Measurements from ENCODE around the gene ANKRA2. TPM values are rescaled to one million over a fixed set of nuclear protein-coding genes. Genes with fewer than 3 reads are reported as not detected.
"Not testable (repeated sequence)": the region's sequence is repeated elsewhere in the genome, so short reads cannot be mapped to it uniquely, and the experiment has no call there.

The ANKRA2 gene
- total RNA-seq, 4 donors from 2014 or later: 25.7 to 57.8 (median 27.6) TPM

DNA sequence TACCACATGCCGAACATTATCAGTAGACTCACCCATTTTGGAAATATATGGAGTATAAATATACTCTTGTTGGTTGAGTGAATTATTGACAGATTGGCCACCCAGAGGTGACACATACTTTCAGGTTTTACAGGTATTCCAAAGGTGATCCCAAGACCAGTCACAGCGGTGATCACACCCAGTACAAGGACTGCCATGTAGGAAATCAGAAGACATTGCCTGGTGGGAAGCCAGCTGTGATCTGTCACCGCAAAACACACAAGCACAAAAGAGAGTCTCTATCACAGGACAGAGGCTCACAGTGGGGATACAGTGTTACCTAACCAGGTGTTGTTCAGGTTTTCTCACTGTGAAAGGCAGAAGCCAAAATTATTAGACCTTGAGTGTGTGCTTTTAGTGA, 51.4 kb downstream of the ANKRA2 start:
- no peak overlapping the region for H3K4me3 ChIP-seq
- peak in 1 of 3 donors; percentile 64 for DNase-seq
- no peaks in the 10 kb centered on the region for H3K9me3 ChIP-seq
- H3K4me1 ChIP-seq: peaks cover 0 to 12% (median 2%) of the 10 kb centered on the region in 4 donors
- TF ChIP-seq, protein P1, sequence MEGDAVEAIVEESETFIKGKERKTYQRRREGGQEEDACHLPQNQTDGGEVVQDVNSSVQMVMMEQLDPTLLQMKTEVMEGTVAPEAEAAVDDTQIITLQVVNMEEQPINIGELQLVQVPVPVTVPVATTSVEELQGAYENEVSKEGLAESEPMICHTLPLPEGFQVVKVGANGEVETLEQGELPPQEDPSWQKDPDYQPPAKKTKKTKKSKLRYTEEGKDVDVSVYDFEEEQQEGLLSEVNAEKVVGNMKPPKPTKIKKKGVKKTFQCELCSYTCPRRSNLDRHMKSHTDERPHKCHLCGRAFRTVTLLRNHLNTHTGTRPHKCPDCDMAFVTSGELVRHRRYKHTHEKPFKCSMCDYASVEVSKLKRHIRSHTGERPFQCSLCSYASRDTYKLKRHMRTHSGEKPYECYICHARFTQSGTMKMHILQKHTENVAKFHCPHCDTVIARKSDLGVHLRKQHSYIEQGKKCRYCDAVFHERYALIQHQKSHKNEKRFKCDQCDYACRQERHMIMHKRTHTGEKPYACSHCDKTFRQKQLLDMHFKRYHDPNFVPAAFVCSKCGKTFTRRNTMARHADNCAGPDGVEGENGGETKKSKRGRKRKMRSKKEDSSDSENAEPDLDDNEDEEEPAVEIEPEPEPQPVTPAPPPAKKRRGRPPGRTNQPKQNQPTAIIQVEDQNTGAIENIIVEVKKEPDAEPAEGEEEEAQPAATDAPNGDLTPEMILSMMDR (IDR thresholded peaks at IDR 0.05): no peak
- TF ChIP-seq POLR2A (IDR thresholded peaks at IDR 0.05): peak in 1 of 2 donors; percentile 29
- H3K36me3 ChIP-seq: no peaks in the 10 kb centered on the region
- peak overlapping the region in 2 of 4 donors; percentile 72 to 75 for H3K27ac ChIP-seq
- H3K27me3 ChIP-seq: no peaks in the 10 kb centered on the region

DNA sequence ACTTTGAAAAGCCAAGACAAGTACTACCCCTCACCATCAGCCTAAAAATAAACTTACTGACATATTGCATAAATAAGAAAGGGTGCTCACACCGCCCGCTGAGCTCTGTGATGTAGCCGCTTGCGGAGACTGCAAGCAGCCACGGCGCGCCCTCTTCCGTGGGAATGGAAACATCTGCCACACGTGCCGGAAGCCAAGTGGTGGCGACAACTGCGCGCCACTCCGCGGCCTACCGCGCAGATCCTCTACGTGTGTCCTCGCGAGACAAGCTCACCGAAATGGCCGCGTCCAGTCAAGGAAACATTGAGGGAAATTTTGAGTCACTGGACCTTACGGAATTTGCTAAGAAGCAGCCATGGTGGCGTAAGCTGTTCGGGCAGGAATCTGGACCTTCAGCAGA, 56.9 kb downstream of the ANKRA2 start:
- H3K4me1 ChIP-seq, H3K27me3 ChIP-seq, H3K27ac ChIP-seq, H3K9me3 ChIP-seq, DNase-seq, H3K4me3 ChIP-seq: not testable (repeated sequence)
- peaks cover 0 to 36% (median 0%) of the 10 kb centered on the region in 3 donors for H3K36me3 ChIP-seq

DNA sequence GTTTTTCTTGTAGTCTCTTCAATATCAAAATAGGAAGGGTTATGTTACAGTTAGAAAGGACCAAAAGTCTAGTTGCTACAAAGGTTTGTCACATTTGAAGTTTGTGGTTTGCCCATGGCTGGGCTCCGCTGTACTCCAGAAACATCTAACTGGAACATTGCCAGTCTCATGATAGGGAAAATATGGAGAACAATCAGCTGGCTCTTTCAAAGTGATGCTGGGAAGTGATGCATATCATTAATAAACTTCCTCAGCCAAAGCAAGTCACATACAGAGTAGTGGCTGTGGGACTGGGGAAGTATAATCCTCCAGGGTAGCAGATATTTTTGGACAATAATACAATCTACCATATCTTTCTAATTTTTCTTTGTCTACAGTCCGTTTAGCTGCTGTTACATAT, 58.4 kb downstream of the ANKRA2 start:
- Histone ChIP-seq H3K27me3 (no peaks in the 10 kb centered on the region), H3K4me3 (no peak overlapping the region), H3K27ac (no peak overlapping the region), H3K36me3 (peaks cover 0 to 51% (median 0%) of the 10 kb centered on the region in 3 donors), H3K4me1 (no peaks in the 10 kb centered on the region), H3K9me3 (no peaks in the 10 kb centered on the region)
- DNase-seq: no peak
- TF ChIP-seq, protein P1 (IDR thresholded peaks at IDR 0.05): no peak
- TF ChIP-seq POLR2A (IDR thresholded peaks at IDR 0.05): no peak

DNA sequence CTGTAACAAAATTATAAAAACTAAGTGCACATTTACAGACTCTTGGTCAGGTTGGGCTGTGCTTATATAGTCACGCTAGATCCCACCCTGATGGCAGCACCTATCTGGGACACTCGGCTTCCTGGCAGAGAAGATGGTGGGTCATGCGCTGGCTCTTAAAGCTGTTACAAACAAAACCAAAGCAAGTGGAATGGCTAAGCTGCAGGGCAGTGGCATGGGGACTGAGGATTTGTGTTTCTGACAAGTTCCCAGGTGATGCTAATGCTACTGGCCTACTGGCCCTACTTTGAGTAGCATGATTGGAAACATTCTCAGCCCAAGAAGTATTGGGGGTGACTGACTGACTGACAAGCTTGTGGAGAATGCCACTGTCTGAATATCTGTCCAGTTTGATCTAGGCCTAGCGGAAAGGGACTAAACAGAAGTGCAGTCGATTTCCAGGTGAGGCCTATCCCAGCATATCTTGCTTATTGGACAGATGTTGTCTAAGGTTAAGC, 58.9 kb downstream of the ANKRA2 start:
- Histone ChIP-seq H3K27me3 (no peaks in the 10 kb centered on the region), H3K4me1 (peaks cover 0 to 4% (median 0%) of the 10 kb centered on the region in 4 donors), H3K27ac (no peak overlapping the region), H3K4me3 (no peak overlapping the region), H3K36me3 (peaks cover 0 to 55% (median 0%) of the 10 kb centered on the region in 3 donors), H3K9me3 (no peaks in the 10 kb centered on the region)
- TF ChIP-seq, protein P1 (IDR thresholded peaks at IDR 0.05): no peak
- no peak for DNase-seq

Other genes with a start within 250 kb of the ANKRA2 start
- 10 to 100 TPM in 1 of 4 donors, 1 to 10 TPM in 3; 1.7 to 22.7 (median 4.5) TPM for gene FOXD1, start 116.9 kb downstream of the ANKRA2 start, total RNA-seq
- gene BTF3, start 67.2 kb downstream of the ANKRA2 start, total RNA-seq: 100 to 1,000 TPM; 274 to 353 (median 301) TPM
- gene UTP15, start 104 bp upstream of the ANKRA2 start, total RNA-seq: 10 to 100 TPM; 10.3 to 21.7 (median 18.9) TPM
- 10 to 100 TPM; 13.3 to 19.0 (median 16.9) TPM for gene ARHGEF28, start 60.6 kb upstream of the ANKRA2 start, total RNA-seq

All from Peyer's patch (tissue), 4 donors.